Testis (tissue), 2 donors: Measurements from ENCODE around the gene PPCS.

Experiments
- CTCF ChIP-seq, 3 experiments: fragments of 450-650 bp in 2 of 3; fragments of 200-600 bp in 1 of 3; sonication (generic) in 1 of 3; IDR thresholded peaks; one replicate each; pipeline ENCODE4 v1.5.1; 2016 to 2019; ENCODE audit warnings: antibody characterized with exemption in 3 of 3, mild to moderate bottlenecking in 2 of 3, moderate library complexity in 1 of 3
- POLR2A ChIP-seq: fragments of 450-650 bp; IDR thresholded peaks from one replicate; pipeline ENCODE4 v1.6.1; 2017; ENCODE audit warnings: antibody characterized with exemption, mild to moderate bottlenecking, moderate library complexity

- TF ChIP-seq CTCF (IDR thresholded peaks at IDR 0.05) (no peak), POLR2A (no peak)
These were observed 9.7 kb downstream of the PPCS start for GRCh38 chr1:42466030-42466429.
